PC-3 (cell line): ENCODE results near the gene MKI67.

Experiments
- CTCF ChIP-seq: fragments of 300-600 bp; sonication (generic); conservative IDR thresholded peaks from 2 replicates; pipeline ENCODE4 v1.5.1; 2017; ENCODE audit warnings: antibody characterized with exemption, low read depth, mild to moderate bottlenecking, low read length
- EZH2phosphoT487 ChIP-seq: fragments of 300-600 bp; sonication (generic); IDR thresholded peaks from 2 replicates; pipeline ENCODE4 v1.6.1; 2018; ENCODE audit warnings: mild to moderate bottlenecking, antibody characterized with exemption, low read length, borderline replicate concordance

GRCh38 chr10:128143531-128143930 lies 17.3 kb upstream of the MKI67 start:
- TF ChIP-seq CTCF (no peak), EZH2phosphoT487 (no peak)
